GM12875 (cell line): ENCODE data around the gene MALSU1.
A peak's percentile ranks its signal among the peaks of the same experiment; 100 is the strongest.

ENCODE experiments used
- H3K4me3 ChIP-seq: one replicate; pipeline ENCODE4 v1.5.1; 2011; ENCODE audit warnings: low read depth, low read length, control low read depth
- CTCF ChIP-seq: IDR thresholded peaks from 2 replicates; pipeline ENCODE4 v1.5.1; 2011; ENCODE audit warnings: low read depth, mild to moderate bottlenecking, control low read depth, inconsistent platforms, low read length, moderate library complexity, borderline replicate concordance; ENCODE audit not compliant: insufficient read depth

The MALSU1 gene

GRCh38 chr7:23264916-23265458 is 34.2 kb upstream of the MALSU1 start:
- TF ChIP-seq CTCF, result no peak
- H3K4me3 ChIP-seq, result no peak overlapping the region

- TF ChIP-seq CTCF, result no peak
- H3K4me3 ChIP-seq, result no peak overlapping the region
These were observed 32.2 kb upstream of the MALSU1 start for GRCh38 chr7:23266918-23267317.

- no peak overlapping the region for H3K4me3 ChIP-seq
- TF ChIP-seq CTCF, result no peak
These were observed 31.8 kb upstream of the MALSU1 start for GRCh38 chr7:23267357-23267756.

GRCh38 chr7:23268167-23268566 is 31.0 kb upstream of the MALSU1 start:
- H3K4me3 ChIP-seq, result no peak overlapping the region
- TF ChIP-seq CTCF, result no peak

GRCh38 chr7:23268746-23269145 is 30.4 kb upstream of the MALSU1 start:
- H3K4me3 ChIP-seq, result no peak overlapping the region
- no peak for TF ChIP-seq CTCF

GRCh38 chr7:23272275-23272674 is 26.9 kb upstream of the MALSU1 start:
- H3K4me3 ChIP-seq, result no peak overlapping the region
- TF ChIP-seq CTCF, result no peak

GRCh38 chr7:23273141-23273599 is 26.0 kb upstream of the MALSU1 start:
- no peak overlapping the region for H3K4me3 ChIP-seq
- peak; percentile 94 for TF ChIP-seq CTCF
